Spleen (tissue), 7 donors: Measurements from ENCODE around the gene CYP2A7.
"Not testable (repeated sequence)": the region's sequence is repeated elsewhere in the genome, so short reads cannot be mapped to it uniquely, and the experiment has no call there.

ENCODE experiments used
- CTCF ChIP-seq, 11 experiments: fragments of 200-600 bp in 7 of 11; fragments of 450-650 bp in 4 of 11; sonication (generic) in 4 of 11; IDR thresholded peaks in 8 of 11; conservative IDR thresholded peaks in 3 of 11; 1 replicate in 7 of 11; 2 replicates in 4 of 11; pipeline versions ENCODE4 v1.4.0 to v1.8.0; 2016 to 2021; ENCODE audit warnings: antibody characterized with exemption in 11 of 11, inconsistent platforms in 4 of 11, mild to moderate bottlenecking in 1 of 11
- POLR2A ChIP-seq, 3 donors: fragments of 450-650 bp; IDR thresholded peaks; one replicate each; pipeline ENCODE4 v1.5.1; 2017; ENCODE audit warnings: antibody characterized with exemption in 3 of 3, mild to moderate bottlenecking in 1 of 3
- donor health status: DM: no; HTN: no; CAD: no; lungs with moderate emphysema.
- donor health status: DM: no; HTN: no; CAD: no.
- donor health status: DM: no; HTN: no; CAD: no.

GRCh38 chr19:40852467-40853152 is 29.4 kb downstream of the CYP2A7 start:
- not testable (repeated sequence) for TF ChIP-seq CTCF (IDR thresholded peaks at IDR 0.05 in 8 of 11, conservative IDR thresholded peaks at IDR 0.05 in 3 of 11); POLR2A (IDR thresholded peaks at IDR 0.05)
